ENCODE data around the gene HNRNPC.
"Not testable (repeated sequence)": the region's sequence is repeated elsewhere in the genome, so short reads cannot be mapped to it uniquely, and the experiment has no call there.

Gene HNRNPC

GRCh38 chr14:21185491-21185890 is 83.8 kb downstream of the HNRNPC start:
- no peak for DNase-seq

- DNase-seq, result no peak
Observed at GRCh38 chr14:21184254-21184653, 85.0 kb downstream of the HNRNPC start.

DNA sequence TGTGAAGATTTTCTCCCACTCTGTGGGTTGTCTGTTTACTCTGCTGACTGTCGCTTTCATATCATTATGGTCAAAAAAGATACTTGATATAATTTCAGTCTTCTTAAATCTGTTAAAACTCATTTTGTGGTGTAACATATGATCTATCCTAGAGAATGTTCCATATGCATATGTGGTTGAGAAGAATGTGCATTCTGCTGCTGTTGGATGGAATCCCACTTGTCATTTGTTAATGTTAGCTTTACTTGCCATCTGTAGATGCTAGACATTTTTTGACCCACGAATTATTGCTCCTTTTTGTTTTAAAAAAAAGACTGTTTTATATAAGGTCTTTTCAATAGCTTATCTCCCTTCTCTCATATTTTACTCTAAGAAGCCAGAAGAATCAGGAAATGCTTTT is 87.1 kb downstream of the HNRNPC start:
- DNase-seq, result no peak

GRCh38 chr14:21171128-21171527 is 98.1 kb downstream of the HNRNPC start:
- DNase-seq, result no peak

GRCh38 chr14:21169573-21169972 is 99.7 kb downstream of the HNRNPC start:
- no peak for DNase-seq

GRCh38 chr14:21168055-21168454 is 101.2 kb downstream of the HNRNPC start:
- DNase-seq, result no peak

DNA sequence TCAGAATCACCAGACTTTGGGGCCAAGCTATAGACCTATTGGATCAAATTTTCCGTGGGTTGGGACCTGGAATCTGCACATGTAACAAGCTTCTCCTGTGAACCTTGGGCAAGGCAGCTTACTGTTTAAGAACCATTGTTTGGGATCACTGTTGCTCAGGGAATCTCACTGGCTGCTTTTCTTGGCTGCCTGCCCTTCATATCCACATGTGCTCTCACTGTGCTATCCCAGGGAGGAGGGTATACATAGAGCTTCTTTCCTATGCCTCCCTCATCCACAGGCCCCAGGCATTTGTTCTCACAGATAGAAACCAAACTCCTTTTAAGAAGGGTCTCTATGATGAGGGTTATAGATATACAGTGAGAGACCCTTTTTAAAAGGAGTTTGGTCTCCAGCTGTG is 103.6 kb downstream of the HNRNPC start:
- DNase-seq, result not testable (repeated sequence)

- not testable (repeated sequence) for DNase-seq
Observed at GRCh38 chr14:21165002-21165605, 104.1 kb downstream of the HNRNPC start.

- DNase-seq, result no peak
Observed at GRCh38 chr14:21163871-21164291, 105.4 kb downstream of the HNRNPC start.

DNA sequence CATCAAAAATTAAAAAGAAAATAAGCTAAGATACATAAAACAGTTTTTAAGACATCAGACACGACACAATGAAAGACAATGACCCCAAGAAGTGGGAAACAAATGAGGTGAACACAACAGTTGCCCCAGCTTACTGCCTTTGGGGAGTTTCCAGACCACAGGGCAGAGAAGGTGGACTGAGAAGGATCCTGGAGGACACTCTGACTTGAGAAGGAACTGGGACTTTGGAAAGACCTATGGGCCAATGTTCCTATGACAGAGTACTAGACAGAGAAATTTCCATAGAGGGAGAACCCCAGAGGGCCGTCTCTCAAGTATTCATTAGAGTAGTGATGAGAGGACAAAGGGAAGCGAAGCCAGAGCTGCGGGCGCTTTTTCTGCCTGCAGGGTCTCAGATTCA is 107.2 kb downstream of the HNRNPC start:
- no peak for DNase-seq

DNA sequence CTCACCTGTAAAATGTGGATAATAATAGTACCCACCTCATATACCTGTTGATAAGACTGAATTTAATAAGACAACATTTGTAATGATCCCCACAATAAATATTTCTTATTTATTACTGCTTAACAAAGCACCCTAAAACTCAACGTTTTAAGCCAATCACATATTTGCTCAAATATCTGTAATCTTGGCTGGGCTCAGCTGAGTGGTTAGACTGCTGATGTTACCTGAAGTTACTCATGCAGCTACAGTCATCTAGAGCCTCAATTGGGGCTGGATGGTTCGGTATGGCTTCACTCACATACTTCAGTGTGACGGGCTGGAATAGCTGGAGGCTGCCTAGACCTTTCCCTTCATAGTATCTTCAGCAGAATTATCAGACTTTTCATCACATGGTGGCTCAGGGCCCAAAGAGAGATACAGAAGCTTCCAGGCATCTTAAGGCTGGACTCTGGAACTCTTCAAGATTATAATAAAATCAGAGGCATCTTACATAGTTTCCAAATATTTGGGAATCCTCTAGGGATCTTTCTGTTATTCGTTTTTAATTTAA is 109.1 kb downstream of the HNRNPC start:
- no peak for DNase-seq

Measured in stimulated activated CD8-positive, alpha-beta memory T cell treated with anti-CD3 and anti-CD28 coated beads, Interleukin-4, amount 100 ng/mL, for 48 hours (primary cell).